HG02884 (cell line): ENCODE results near the gene ZNHIT1.
"Not testable (repeated sequence)": the region's sequence is repeated elsewhere in the genome, so short reads cannot be mapped to it uniquely, and the experiment has no call there.

ENCODE experiments used
- ATAC-seq: cut with Tn5 transposase; IDR thresholded peaks from one replicate; pipeline ENCODE4 v1.9.1; 2021; ENCODE audit warnings: mild to moderate bottlenecking, moderate library complexity; ENCODE audit not compliant: unreplicated experiment

Gene ZNHIT1

DNA sequence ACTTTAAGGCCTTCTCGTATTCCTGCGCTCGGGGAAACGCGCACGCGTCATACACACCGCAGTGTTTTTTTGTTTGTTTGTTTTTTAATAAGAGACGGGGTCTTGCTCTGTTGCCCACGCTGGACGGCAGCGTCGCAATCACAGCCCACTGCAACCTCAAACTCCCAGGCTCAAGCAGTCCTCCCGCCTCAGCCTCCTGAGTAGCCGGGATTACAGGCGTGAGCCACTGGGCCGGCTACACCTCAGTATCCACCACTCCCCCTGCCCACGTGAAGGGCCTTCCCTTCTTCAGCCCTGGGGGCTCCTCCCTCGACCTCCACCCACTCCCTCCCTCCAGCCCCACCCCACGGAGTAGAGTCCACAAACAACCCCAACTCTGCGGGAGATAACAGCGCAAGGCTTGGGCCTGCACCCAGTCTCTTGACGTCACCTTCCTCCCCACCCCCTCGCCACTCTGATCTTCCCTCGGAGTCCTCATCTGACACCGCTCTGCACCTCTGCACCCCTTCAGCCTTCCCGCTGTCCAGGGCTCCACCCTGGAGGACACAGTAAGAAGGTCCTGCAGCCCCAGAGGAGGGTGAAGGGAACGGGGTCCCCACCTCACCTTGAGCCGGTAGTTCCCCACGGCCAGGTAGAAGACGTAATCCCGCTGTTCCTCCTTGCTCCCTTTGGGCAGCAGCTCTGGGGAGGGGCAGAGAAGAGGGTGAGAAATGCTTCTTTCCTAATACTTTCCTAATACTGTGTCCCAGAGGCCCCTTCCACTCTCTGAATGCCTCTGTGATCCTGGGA lies 22.5 kb downstream of the ZNHIT1 start:
- no peak for ATAC-seq

DNA sequence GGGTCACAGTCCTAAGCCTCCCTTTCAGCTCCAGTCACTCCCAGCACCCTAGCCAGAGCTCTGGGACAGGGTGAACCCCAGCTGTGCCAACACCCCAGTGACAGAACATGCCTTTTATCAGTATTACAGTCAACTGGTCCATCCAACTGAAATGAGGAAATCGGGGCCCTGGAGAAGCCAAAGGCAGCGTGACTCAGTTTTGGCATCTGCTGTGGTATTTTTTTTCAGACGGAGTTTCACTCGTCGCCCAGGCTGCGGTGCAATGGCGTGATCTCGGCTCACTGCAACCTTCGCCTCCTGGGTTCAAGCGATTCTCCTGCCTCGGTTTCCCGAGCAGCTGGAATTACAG lies 23.0 kb downstream of the ZNHIT1 start:
- ATAC-seq = no peak

DNA sequence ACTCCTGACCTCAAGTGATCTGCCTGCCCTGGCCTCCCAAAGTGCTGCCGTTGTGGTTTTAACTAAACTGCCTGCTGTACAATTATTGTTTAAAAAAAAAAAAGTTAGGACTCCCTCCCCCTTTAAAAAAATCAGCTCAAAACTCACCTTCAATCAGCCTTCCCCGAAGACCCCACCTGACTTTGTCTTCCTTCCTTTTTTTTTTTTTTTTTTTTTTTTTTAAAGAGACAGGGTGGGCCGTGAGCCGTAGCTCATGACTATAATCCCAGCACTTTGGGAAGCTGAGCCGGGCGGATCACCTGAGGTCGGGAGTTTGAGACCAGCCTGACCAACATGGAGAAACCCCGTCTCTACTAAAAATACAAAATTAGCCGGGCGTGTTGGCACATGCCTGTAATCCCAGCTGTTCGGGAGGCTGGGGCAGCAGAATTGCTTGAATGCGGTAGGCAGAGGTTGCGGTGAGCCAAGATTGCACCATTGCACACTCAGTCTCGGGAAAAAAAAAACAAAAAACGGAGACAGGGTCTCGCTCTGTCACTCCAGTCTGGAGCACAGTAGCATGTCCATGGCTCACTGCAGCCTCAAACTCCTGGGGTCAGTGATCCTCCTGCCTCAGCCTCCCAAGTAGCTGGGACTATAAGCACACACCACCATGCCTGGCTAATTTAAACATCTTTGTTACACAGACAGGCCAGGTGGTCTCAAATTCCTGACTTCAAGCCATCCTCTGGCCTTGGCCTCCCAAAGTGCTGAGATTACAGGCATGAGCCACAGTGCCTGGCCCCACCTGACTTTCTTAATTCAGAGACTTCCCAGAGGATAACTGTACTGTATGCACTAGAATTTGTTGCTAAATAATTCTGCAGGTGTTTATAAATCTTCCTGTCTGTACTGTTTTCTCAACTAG lies 23.7 kb downstream of the ZNHIT1 start:
- no peak for ATAC-seq

DNA sequence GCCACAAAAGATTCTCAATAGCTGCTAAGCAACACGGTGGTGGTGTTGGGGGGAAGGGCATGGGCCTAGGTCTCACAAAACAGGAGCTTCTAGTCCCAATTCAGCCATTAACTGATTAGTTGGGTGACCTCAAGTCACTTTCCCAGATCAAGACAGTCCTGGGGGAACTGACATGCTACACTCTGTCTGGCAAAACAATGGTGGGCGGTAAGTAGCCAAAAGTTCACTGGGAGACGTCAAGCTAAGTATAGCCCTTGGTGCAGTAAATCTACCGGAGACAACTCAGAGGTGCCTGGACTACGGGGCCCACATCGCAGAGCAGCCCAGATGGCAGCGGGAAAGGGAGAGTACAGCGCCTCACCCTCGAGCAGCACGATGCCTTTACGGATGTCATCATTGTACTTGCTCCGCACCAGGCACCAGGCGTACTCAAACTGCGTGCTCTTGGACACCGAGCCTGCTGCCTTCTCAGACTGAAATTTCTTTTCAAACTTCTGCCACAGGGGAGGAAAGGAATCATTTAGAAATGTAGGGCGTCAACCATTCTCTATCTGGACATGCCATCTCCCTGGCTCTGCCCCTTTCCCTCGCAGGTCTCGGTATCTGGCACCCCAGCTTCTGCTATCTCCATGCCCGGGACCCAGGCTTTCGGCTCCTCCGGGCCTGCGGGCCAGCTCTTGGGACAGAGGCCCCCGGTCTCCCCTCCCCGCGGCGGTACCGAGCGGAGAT lies 25.8 kb downstream of the ZNHIT1 start:
- ATAC-seq = no peak

DNA sequence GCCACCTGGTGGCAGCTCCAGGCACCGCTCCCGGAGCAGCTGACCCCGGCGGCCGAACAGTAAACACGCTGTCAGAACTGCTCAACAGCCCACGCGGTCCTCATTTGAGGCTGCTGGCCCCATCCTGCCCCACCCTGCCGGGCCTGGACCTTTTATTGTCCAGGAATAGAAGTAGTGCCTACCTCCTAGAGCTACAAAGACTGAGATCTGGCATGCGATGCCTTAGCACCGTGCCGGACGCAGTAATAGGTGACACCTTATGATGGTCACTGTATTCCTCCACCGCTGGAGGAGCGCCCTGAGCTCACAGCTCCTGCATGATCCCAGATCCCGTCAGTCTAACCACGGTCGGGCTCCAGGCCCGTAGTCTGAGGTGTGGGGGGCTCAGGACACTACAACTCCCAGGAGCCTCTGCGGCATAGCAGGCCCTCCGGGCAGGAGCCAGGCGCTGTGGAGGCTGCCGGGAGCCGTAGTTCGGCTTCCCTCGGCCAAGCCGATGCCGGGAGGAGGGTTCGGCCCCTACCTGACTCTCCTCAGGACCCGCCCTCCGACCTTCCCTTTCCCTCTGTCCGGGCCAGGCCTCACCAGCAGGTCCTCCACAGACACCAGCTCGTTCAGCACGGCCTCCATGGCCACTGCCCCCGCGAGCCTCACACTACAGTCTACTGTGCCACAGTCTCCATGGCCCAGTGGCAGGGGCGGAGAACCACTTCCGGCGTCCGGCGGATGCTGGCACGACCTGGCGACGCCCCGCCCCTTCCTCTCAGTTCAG lies 26.6 kb downstream of the ZNHIT1 start, which contains the start of gene FIS1:
FIS1 (minus strand) TSS at position 707 of the 772 bp plus-strand sequence; CDS start at position 630, 77 bp downstream.
- ATAC-seq = peak; percentile 89

DNA sequence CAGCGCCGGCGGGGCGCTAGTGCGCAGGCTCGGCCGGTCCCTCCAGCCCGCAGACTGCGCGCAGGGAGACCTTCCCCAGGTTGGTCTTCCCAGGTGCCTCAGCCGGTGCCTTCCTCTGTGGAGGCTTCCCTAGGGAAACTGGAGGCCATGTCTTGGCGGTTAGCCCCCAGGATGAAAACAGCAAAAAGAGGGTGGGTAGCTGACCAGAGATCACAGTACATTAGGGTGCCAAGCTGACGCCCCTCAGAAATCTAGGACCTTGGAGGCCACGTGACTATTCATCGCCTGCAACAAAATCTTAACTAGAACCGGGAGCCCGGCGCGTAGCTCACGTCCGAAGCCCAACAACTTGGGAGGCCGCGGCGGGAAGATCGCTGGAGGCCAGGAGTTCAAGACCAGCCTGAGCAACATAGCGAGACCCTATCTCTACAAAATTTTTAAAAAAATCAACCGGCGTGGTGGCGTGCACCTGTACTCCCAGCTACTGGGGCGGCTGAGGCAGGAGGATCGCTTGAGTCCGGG lies 27.2 kb downstream of the ZNHIT1 start:
- ATAC-seq = no peak

DNA sequence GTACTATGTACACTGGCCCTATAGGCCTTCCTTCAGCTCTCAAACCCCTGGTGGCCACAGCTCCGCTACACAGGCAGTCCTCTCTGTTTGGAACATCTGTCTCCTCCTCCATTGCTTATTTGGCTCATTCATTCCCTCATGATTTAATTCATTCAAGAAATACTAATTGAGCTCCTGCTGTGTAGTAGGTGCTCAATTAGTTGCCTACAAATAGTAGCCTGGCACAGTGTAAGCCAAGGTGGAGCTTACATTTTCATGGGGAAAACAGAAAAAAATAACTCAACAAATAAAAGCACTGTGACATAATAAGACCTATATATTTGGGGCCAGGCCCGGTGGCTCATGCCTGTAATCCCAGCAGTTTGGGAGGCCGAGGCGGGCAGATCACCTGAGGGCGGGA lies 30.3 kb downstream of the ZNHIT1 start:
- ATAC-seq = no peak

DNA sequence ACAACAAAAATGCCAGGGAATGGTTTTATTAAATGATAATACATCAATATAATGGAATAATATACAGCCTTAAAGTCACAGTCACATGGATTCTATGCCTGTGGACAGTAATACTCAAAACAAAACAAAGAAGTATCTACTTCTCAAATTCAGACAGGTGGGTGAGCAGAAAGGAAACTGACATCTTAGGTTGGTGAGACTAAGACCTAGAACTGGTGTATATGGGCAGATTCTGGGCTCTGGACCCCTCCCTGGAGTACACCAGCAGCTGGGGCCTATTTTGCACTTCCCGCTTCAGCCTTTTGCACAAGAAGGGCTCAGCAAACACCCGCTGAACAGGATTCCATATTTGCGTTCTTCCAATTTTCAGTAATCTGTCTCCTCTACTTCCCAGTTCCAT lies 32.4 kb downstream of the ZNHIT1 start:
- ATAC-seq = no peak

DNA sequence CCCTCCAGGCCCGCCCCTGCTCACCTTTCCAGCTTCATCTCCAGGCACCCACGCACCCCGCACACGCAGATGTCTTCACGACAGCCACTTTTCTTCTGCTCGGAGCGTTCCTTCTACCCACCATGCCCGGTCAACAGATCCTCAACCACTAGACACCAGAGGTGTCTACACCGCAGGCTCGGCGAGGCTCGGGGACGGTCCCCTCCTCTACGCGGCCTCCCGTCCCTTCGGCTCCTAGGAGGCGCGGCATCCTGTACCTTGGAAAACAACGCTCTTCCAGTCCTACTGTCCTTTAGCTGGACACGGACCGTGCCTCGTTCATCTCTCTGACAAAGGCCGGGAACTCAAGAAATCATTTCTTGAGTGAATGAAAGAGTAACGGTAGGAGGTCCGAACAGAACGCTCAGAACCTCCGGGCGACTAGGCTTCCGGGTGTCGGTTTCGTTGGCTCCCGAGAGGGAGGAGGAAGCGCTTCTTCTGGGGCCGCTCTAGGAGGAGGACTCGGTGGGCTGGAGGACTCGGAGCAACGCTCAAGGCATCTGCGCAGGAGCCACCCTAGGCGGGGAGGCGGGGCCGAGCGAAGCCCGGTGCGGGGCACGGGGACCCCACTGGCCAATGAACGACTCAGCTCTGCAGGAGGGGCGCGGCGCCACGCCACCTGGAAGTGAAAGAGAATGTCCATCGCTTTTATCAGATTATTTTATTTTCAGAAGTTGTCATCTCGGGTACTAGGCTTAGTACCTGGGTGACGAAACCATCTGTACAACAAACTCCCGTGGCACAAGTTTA lies 34.1 kb downstream of the ZNHIT1 start:
- ATAC-seq = peak; percentile 95

DNA sequence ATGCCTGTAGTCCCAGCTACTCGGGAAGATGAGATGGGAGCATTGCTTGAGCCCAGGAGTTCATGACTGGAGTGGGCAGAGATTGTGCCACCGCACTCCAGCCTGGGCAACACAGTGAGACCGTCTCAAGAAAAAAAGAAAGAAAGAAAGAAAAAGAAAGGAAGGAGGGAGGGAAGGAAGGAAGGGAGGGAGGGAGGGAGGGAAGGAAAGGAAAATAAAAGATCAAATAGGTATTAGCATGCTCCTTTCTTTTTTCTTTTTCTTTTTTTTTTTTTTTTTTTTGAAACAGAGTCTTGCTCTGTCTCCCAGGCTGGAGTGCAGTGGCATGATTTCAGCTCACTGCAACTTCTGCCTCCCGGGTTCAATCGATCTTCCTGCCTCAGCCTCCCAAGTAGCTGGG lies 35.2 kb downstream of the ZNHIT1 start:
- ATAC-seq = not testable (repeated sequence)

DNA sequence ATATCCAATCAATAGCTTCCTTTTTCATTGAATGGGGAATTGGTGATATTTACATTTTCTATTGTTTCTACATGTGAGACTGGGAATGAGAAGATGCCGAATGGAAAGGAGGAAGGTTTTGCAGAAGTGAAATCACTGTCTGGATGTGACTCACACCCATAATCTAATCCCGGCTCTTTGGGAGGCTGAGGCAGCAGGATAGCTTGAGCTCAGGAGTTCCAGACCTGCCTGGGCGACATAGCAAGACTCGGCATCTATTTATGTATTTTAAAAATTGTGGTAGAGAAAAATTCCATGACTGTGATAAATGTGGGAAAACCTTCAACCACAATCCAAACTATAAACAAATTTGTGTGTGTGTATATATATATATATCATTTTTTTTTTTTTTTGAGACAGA lies 37.8 kb downstream of the ZNHIT1 start:
- ATAC-seq = no peak

DNA sequence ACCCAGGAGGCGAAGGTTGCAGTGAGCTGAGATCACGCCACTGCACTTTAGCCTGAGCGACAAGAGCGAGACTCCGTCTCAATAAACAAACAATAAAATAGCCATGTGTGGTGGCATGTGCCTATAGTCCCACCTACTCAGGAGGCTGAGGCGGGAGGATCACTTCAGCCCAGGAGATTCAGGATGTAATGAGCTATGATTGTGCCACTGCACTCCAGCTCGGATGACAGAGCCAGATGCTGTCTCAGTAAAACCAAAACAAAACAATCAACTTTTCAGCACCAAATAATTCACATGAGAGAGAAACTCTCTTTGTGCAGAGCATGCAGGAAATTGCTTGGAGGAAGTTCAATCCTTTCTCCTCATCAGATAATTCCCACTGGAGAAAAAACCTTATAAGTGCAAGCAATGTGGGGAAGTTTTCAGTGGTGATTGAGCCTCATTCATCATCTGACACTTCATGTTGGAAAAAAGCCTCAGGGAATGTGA lies 40.3 kb downstream of the ZNHIT1 start:
- ATAC-seq = no peak

DNA sequence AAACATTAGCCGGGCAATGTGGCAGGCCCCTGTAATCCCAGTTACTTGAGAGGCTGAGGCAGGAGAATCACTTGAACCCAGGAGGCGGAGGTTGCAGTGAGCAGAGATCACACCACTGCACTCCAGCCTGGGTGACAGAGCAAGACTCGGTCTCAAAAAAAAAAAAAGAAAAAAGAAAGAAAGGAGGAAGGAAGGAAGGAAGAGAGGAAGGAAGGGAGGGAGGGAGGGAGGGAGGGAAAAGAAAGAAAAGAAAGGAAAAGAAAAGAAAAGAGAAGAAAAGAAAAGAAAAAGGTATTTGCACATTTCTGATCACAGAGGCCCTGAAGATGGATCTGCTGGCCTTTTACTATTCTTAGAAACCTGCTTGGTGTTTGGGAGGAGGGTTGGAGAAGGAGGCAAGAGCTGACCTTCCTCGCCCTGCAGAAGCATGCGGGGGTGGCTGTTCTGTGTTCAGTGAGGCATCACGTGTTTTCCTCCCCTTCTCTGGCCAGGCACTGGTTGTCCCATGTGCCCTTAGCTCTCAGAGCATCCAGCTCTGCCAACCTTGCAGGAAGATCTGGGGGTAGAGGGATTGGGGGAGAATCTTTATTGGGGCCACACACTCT lies 46.2 kb downstream of the ZNHIT1 start:
- ATAC-seq = not testable (repeated sequence)

DNA sequence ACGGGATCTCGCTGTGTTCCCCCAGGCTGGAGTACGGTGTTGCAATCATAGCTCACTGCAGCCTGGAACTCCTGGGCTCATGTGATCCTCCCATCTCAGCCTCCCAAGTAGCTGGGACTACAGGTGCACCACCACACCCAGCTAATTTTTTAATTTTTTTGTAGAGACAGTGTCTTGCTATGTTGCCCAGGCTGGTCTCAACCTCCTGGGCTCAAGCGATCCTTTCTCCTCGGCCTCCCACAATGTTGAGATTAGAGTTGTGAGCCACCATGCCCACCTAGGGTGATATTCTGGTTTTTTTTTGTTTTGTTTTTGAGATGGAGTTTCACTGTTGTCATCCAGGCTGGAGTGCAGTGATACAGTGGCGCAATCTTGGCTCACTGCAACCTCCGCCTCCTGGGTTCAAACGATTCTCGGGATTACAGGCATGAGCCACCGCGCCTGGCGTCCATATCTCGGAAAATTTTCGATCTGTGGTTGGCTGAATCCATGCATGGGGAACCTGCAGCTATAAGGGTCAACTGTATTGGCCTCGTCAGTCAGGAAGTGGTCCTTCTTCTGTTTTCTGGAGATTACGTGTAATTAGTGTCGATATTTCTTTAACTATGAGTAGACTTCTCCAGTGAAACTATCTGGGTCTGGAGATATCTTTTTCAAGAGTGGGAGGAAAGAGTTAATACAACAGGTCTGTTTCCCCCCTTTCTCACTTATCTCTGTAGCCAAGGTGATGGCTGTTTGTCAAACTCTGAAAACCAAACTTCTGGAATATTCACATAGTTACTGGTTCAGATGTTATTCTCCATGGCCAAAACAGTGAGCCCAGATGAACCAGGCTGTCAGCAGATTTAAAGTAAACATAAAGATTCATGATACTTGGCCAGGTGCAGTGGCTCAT lies 47.9 kb downstream of the ZNHIT1 start:
- ATAC-seq = no peak

DNA sequence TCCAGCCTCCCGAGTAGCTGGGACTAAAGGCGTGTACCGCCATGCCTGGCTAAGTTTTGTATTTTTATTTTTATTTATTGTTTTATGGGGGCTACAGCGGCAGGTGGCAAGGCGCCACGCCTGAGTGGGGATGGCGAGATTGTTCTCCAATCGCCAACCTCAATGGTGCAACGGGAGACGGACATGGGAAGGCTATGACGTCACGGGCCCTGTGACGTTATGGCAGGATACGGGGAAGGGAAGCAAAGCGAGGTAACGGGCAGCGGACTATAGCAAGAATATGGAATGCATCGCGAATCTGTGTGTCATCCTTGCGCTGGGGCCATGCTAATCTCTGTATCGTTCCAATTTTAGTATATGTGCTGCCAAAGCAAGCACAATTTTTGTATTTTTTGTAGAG lies 51.7 kb downstream of the ZNHIT1 start:
- no peak for ATAC-seq

DNA sequence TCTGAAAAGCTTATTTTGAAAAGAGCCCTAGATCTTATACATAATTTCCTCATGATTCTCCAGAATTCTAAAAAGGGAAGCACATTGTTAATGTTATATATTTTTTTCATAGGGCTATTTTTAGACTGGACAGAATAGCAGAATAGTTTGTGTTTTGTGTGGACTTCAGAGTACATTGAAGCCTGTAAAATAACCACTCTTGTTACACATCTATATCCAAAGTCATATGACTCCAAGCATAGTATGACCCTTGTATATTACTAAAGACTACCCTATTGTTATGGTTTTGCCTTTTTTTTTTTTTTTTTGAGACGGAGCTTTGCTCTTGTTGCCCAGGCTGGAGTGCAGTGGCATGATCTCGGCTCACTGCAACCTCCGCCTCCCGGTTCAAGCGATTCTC lies 53.1 kb downstream of the ZNHIT1 start:
- ATAC-seq = no peak

DNA sequence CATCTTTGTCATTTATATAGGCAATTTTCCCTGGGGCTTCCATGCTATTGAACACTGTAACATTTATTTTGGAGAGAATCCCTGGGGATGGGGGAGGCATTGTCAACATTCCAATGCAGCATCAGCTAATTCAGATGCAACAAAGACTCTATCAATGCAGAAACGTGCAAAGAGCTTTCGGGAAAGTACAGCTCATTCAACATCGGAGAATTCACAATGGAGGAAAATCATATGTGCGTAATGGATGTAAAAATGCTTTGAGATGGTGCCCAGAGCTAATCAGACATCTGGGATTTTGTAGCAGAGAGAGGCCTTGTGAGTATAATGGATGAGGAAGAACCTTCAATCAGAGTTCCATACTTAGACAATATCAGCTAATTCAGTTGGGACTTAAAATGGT lies 55.2 kb downstream of the ZNHIT1 start:
- ATAC-seq = no peak
